ENCODE measurements around the gene DCTN5.

DNA sequence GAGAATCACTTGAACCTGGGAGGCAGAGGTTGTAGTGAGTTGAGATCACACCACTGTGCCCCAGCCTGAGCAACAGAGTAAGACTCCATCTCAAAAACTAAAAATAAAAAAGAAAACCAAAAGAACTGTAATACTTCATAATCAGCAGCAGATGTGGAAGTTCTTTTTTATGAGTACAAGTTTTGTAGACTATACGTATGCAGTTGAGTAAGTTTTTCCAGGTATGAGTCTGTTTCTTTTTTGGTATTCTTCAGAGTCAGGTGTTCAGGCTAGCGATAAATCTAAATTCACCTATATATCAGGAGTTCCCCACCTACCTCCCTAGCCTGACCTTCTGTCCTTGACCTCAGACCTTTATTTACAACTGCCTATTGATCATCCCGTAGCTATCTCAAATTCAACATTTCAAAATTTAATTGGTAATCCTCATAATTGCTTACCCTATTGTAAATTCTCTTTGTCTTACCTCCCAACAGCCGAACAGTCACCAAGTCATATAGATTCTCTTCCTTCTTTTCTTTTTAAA, 10.7 kb downstream of the DCTN5 start:
- TF ChIP-seq SIN3A (IDR thresholded peaks at IDR 0.05; ENCODE audit: borderline replicate concordance, insufficient read depth, low read length), result no peak
- TF ChIP-seq TAF1 (IDR thresholded peaks at IDR 0.05; ENCODE audit: borderline replicate concordance, insufficient read depth, low read length), result no peak
- TF ChIP-seq, protein P1, sequence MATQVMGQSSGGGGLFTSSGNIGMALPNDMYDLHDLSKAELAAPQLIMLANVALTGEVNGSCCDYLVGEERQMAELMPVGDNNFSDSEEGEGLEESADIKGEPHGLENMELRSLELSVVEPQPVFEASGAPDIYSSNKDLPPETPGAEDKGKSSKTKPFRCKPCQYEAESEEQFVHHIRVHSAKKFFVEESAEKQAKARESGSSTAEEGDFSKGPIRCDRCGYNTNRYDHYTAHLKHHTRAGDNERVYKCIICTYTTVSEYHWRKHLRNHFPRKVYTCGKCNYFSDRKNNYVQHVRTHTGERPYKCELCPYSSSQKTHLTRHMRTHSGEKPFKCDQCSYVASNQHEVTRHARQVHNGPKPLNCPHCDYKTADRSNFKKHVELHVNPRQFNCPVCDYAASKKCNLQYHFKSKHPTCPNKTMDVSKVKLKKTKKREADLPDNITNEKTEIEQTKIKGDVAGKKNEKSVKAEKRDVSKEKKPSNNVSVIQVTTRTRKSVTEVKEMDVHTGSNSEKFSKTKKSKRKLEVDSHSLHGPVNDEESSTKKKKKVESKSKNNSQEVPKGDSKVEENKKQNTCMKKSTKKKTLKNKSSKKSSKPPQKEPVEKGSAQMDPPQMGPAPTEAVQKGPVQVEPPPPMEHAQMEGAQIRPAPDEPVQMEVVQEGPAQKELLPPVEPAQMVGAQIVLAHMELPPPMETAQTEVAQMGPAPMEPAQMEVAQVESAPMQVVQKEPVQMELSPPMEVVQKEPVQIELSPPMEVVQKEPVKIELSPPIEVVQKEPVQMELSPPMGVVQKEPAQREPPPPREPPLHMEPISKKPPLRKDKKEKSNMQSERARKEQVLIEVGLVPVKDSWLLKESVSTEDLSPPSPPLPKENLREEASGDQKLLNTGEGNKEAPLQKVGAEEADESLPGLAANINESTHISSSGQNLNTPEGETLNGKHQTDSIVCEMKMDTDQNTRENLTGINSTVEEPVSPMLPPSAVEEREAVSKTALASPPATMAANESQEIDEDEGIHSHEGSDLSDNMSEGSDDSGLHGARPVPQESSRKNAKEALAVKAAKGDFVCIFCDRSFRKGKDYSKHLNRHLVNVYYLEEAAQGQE (IDR thresholded peaks at IDR 0.05; ENCODE audit: insufficient read depth in 1 of 2, low read depth in 2 of 2, low read length in 2 of 2), result no peak
- TF ChIP-seq POLR2AphosphoS5 (IDR thresholded peaks at IDR 0.05; ENCODE audit: low read depth, low read length), result no peak

All from PFSK-1 (cell line).